OCI-LY7 (cell line): ENCODE results near the gene ABCA8.

Experiments
- EZH2phosphoT487 ChIP-seq: fragments of 200-600 bp; sonication (generic); IDR thresholded peaks from 2 replicates; pipeline ENCODE4 v1.6.1; 2018; ENCODE audit warnings: low read depth, borderline replicate concordance, mild to moderate bottlenecking, mixed run types, antibody characterized with exemption, low read length, moderate library complexity, mixed read lengths
- TF ChIP-seq, protein P1 (sequence below): fragments of 200-600 bp; sonication (generic); conservative IDR thresholded peaks from 2 replicates; pipeline ENCODE4 v1.5.1; 2014; ENCODE audit warnings: mild to moderate bottlenecking, antibody characterized with exemption, low read length, moderate library complexity, mixed read lengths

DNA sequence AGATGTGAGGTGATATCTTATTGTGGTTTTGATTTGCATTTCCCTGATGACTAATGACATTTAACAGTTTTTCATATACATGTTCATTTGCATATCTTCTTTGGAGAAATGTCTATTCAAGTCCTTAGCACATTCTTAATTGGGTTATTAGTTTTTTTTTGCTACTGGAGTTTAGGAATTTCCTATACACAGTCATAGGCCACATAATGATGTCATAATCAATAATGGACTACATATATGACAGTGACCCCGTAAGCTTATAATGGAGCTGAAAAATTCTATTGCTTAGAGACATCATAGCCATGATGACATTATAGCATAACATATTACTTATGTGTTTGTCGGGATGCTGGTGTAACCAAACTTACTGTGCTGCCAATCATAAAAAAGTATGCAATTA is 83.7 kb downstream of the ABCA8 start:
- TF ChIP-seq, protein P1, sequence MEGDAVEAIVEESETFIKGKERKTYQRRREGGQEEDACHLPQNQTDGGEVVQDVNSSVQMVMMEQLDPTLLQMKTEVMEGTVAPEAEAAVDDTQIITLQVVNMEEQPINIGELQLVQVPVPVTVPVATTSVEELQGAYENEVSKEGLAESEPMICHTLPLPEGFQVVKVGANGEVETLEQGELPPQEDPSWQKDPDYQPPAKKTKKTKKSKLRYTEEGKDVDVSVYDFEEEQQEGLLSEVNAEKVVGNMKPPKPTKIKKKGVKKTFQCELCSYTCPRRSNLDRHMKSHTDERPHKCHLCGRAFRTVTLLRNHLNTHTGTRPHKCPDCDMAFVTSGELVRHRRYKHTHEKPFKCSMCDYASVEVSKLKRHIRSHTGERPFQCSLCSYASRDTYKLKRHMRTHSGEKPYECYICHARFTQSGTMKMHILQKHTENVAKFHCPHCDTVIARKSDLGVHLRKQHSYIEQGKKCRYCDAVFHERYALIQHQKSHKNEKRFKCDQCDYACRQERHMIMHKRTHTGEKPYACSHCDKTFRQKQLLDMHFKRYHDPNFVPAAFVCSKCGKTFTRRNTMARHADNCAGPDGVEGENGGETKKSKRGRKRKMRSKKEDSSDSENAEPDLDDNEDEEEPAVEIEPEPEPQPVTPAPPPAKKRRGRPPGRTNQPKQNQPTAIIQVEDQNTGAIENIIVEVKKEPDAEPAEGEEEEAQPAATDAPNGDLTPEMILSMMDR = no peak
- no peak for TF ChIP-seq EZH2phosphoT487
